ENCODE measurements around the gene PTGDS.
"Not testable (repeated sequence)": the region's sequence is repeated elsewhere in the genome, so short reads cannot be mapped to it uniquely, and the experiment has no call there.

The PTGDS gene

GRCh38 chr9:136995362-136995761 lies 18.1 kb downstream of the PTGDS start:
- Histone ChIP-seq H3K4me3 (ENCODE audit: low read length) (no peak overlapping the region), H3K36me3 (ENCODE audit: control insufficient read depth, insufficient read depth, low read length) (no peaks in the 10 kb centered on the region), H3K9ac (ENCODE audit: low read length) (no peak overlapping the region), H3K4me1 (ENCODE audit: control insufficient read depth, insufficient read depth, low read length) (peaks cover 3% of the 10 kb centered on the region), H3K27me3 (ENCODE audit: control insufficient read depth, insufficient read depth, low read length) (peaks cover 3% of the 10 kb centered on the region), H3K27ac (ENCODE audit: low read depth, low read length) (no peak overlapping the region)

- no peak overlapping the region for H3K9ac ChIP-seq (ENCODE audit: low read length)
- H3K36me3 ChIP-seq (ENCODE audit: control insufficient read depth, insufficient read depth, low read length): no peaks in the 10 kb centered on the region
- H3K4me1 ChIP-seq (ENCODE audit: control insufficient read depth, insufficient read depth, low read length): peaks cover 3% of the 10 kb centered on the region
- H3K4me3 ChIP-seq (ENCODE audit: low read length): peak overlapping the region; percentile 43
- H3K27me3 ChIP-seq (ENCODE audit: control insufficient read depth, insufficient read depth, low read length): peaks cover 3% of the 10 kb centered on the region
- H3K27ac ChIP-seq (ENCODE audit: low read depth, low read length): no peak overlapping the region
These were observed 18.5 kb downstream of the PTGDS start for GRCh38 chr9:136995772-136996311.

- peaks cover 3% of the 10 kb centered on the region for H3K27me3 ChIP-seq (ENCODE audit: control insufficient read depth, insufficient read depth, low read length)
- H3K4me3 ChIP-seq (ENCODE audit: low read length): peak within 1 kb of the TSS; percentile 43
- no peak within 1 kb of the TSS for H3K27ac ChIP-seq (ENCODE audit: low read depth, low read length)
- no peaks in the 10 kb centered on the region for H3K36me3 ChIP-seq (ENCODE audit: control insufficient read depth, insufficient read depth, low read length)
- peaks cover 3% of the 10 kb centered on the region for H3K4me1 ChIP-seq (ENCODE audit: control insufficient read depth, insufficient read depth, low read length)
- H3K9ac ChIP-seq (ENCODE audit: low read length): no peak within 1 kb of the TSS
These were observed 19.3 kb downstream of the PTGDS start, which contains the start of gene CLIC3 for GRCh38 chr9:136996361-136997292. Gene CLIC3 (minus strand): TSS chr9:136996568. CDS start chr9:136996543, 25 bp downstream.

- H3K4me3 ChIP-seq (ENCODE audit: low read length): no peak overlapping the region
- peaks cover 3% of the 10 kb centered on the region for H3K27me3 ChIP-seq (ENCODE audit: control insufficient read depth, insufficient read depth, low read length)
- H3K9ac ChIP-seq (ENCODE audit: low read length): no peak overlapping the region
- no peak overlapping the region for H3K27ac ChIP-seq (ENCODE audit: low read depth, low read length)
- H3K36me3 ChIP-seq (ENCODE audit: control insufficient read depth, insufficient read depth, low read length): no peaks in the 10 kb centered on the region
- peaks cover 3% of the 10 kb centered on the region for H3K4me1 ChIP-seq (ENCODE audit: control insufficient read depth, insufficient read depth, low read length)
These were observed 20.1 kb downstream of the PTGDS start for GRCh38 chr9:136997371-136997770.

GRCh38 chr9:136997830-136998234 lies 20.5 kb downstream of the PTGDS start:
- Histone ChIP-seq H3K27ac (ENCODE audit: low read depth, low read length) (no peak overlapping the region), H3K27me3 (ENCODE audit: control insufficient read depth, insufficient read depth, low read length) (peaks cover 3% of the 10 kb centered on the region), H3K4me3 (ENCODE audit: low read length) (no peak overlapping the region), H3K4me1 (ENCODE audit: control insufficient read depth, insufficient read depth, low read length) (peaks cover 2% of the 10 kb centered on the region), H3K9ac (ENCODE audit: low read length) (no peak overlapping the region), H3K36me3 (ENCODE audit: control insufficient read depth, insufficient read depth, low read length) (no peaks in the 10 kb centered on the region)

GRCh38 chr9:137000177-137000930 lies 23.1 kb downstream of the PTGDS start:
- Histone ChIP-seq H3K4me3 (ENCODE audit: low read length) (no peak overlapping the region), H3K9ac (ENCODE audit: low read length) (no peak overlapping the region), H3K4me1 (ENCODE audit: control insufficient read depth, insufficient read depth, low read length) (no peaks in the 10 kb centered on the region)

GRCh38 chr9:137001857-137002645 lies 24.7 kb downstream of the PTGDS start:
- Histone ChIP-seq H3K4me1 (ENCODE audit: control insufficient read depth, insufficient read depth, low read length) (no peaks in the 10 kb centered on the region), H3K27me3 (ENCODE audit: control insufficient read depth, insufficient read depth, low read length) (no peaks in the 10 kb centered on the region), H3K27ac (ENCODE audit: low read depth, low read length) (no peak overlapping the region), H3K36me3 (ENCODE audit: control insufficient read depth, insufficient read depth, low read length) (no peaks in the 10 kb centered on the region), H3K4me3 (ENCODE audit: low read length) (no peak overlapping the region), H3K9ac (ENCODE audit: low read length) (no peak overlapping the region)

More at GRCh38 chr9:137000177-137000930, 23.1 kb downstream of the PTGDS start:
- Histone ChIP-seq H3K36me3 (ENCODE audit: control insufficient read depth, insufficient read depth, low read length) (no peaks in the 10 kb centered on the region), H3K27me3 (ENCODE audit: control insufficient read depth, insufficient read depth, low read length) (peaks cover 3% of the 10 kb centered on the region), H3K27ac (ENCODE audit: low read depth, low read length) (no peak overlapping the region)

- H3K27ac ChIP-seq (ENCODE audit: low read depth, low read length): no peak overlapping the region
- H3K9ac ChIP-seq (ENCODE audit: low read length): no peak overlapping the region
- no peaks in the 10 kb centered on the region for H3K36me3 ChIP-seq (ENCODE audit: control insufficient read depth, insufficient read depth, low read length)
- no peaks in the 10 kb centered on the region for H3K27me3 ChIP-seq (ENCODE audit: control insufficient read depth, insufficient read depth, low read length)
- no peaks in the 10 kb centered on the region for H3K4me1 ChIP-seq (ENCODE audit: control insufficient read depth, insufficient read depth, low read length)
- no peak overlapping the region for H3K4me3 ChIP-seq (ENCODE audit: low read length)
These were observed 25.3 kb downstream of the PTGDS start for GRCh38 chr9:137002646-137003041.

GRCh38 chr9:137004285-137004684 lies 27.0 kb downstream of the PTGDS start:
- not testable (repeated sequence) for H3K9ac ChIP-seq (ENCODE audit: low read length); H3K27me3 ChIP-seq (ENCODE audit: control insufficient read depth, insufficient read depth, low read length); H3K36me3 ChIP-seq (ENCODE audit: control insufficient read depth, insufficient read depth, low read length); H3K27ac ChIP-seq (ENCODE audit: low read depth, low read length); H3K4me3 ChIP-seq (ENCODE audit: low read length); H3K4me1 ChIP-seq (ENCODE audit: control insufficient read depth, insufficient read depth, low read length)

GRCh38 chr9:137006116-137007003 lies 29.1 kb downstream of the PTGDS start:
- no peak overlapping the region for H3K9ac ChIP-seq (ENCODE audit: low read length)
- H3K27ac ChIP-seq (ENCODE audit: low read depth, low read length): no peak overlapping the region
- H3K4me3 ChIP-seq (ENCODE audit: low read length): no peak overlapping the region
- no peaks in the 10 kb centered on the region for H3K36me3 ChIP-seq (ENCODE audit: control insufficient read depth, insufficient read depth, low read length)
- no peaks in the 10 kb centered on the region for H3K27me3 ChIP-seq (ENCODE audit: control insufficient read depth, insufficient read depth, low read length)
- no peaks in the 10 kb centered on the region for H3K4me1 ChIP-seq (ENCODE audit: control insufficient read depth, insufficient read depth, low read length)

- Histone ChIP-seq H3K9ac (ENCODE audit: low read length) (no peak overlapping the region), H3K4me3 (ENCODE audit: low read length) (no peak overlapping the region), H3K27me3 (ENCODE audit: control insufficient read depth, insufficient read depth, low read length) (no peaks in the 10 kb centered on the region), H3K36me3 (ENCODE audit: control insufficient read depth, insufficient read depth, low read length) (no peaks in the 10 kb centered on the region), H3K4me1 (ENCODE audit: control insufficient read depth, insufficient read depth, low read length) (no peaks in the 10 kb centered on the region), H3K27ac (ENCODE audit: low read depth, low read length) (no peak overlapping the region)
These were observed 30.0 kb downstream of the PTGDS start for GRCh38 chr9:137007108-137007815.

Measured in rectal smooth muscle tissue (tissue), 1 donor.